PC-9 (cell line): ENCODE data around the gene XRCC5. TPM values are rescaled to one million over a fixed set of nuclear protein-coding genes. Genes with fewer than 3 reads are reported as not detected.

Experiments used
- BruUV-seq: library from RNA; stranded (reverse); fragments of 400-500 nt; replicated peaks from 2 replicates; lab custom pipeline; 2021; lab: Mats Ljungman, UMichigan
- CTCF ChIA-PET: fragments of 300-600 bp; sonication (Branson Sonifier 250); formaldehyde crosslinking; loops from one replicate; lab custom pipeline; 2022; ENCODE audit warnings: antibody characterized with exemption; lab: Charles Lee
- POLR2A ChIA-PET: fragments of 300-600 bp; sonication (Branson Sonifier 250); formaldehyde crosslinking; loops from one replicate; lab custom pipeline; 2022; ENCODE audit warnings: antibody characterized with exemption; ENCODE audit not compliant: unreplicated experiment; lab: Charles Lee
- DNase-seq, 2 experiments: peaks; one replicate each; pipeline versions ENCODE4 v3.0.0 to v3.0.0-alpha.2; 2015 to 2022; ENCODE audit warnings: mixed read lengths in 1 of 2
- H2AFZ ChIP-seq: fragments of 200-600 bp; sonication (generic); 2 replicates; pipeline ENCODE4 v1.8.1; 2017; ENCODE audit warnings: antibody characterized with exemption
- H3F3A ChIP-seq: fragments of 200-600 bp; sonication (generic); 2 replicates; pipeline ENCODE4 v1.8.1; 2017; ENCODE audit warnings: antibody characterized with exemption, mild to moderate bottlenecking, low read depth; ENCODE audit not compliant: insufficient read depth
- H3K27ac ChIP-seq: fragments of 200-600 bp; sonication (generic); 2 replicates; pipeline ENCODE4 v1.6.1; 2016; ENCODE audit warnings: mixed run types
- H3K27me3 ChIP-seq: fragments of 200-600 bp; sonication (generic); 2 replicates; pipeline ENCODE4 v1.6.1; 2016; ENCODE audit warnings: low read depth, mixed run types; ENCODE audit not compliant: insufficient read depth
- H3K36me3 ChIP-seq: fragments of 200-600 bp; sonication (generic); 2 replicates; pipeline ENCODE4 v1.6.1; 2016; ENCODE audit warnings: low read depth, mixed run types
- H3K4me1 ChIP-seq: fragments of 200-600 bp; sonication (generic); replicated peaks from 2 replicates; pipeline ENCODE4 v1.6.1; 2016; ENCODE audit warnings: mixed run types; ENCODE audit not compliant: insufficient read depth
- H3K4me2 ChIP-seq: fragments of 200-600 bp; sonication (generic); 2 replicates; pipeline ENCODE4 v1.6.1; 2017; ENCODE audit warnings: mixed run types
- H3K4me3 ChIP-seq: fragments of 200-600 bp; sonication (generic); 2 replicates; pipeline ENCODE4 v1.6.1; 2016; ENCODE audit warnings: mixed run types
- H3K79me2 ChIP-seq: fragments of 200-600 bp; sonication (generic); 2 replicates; pipeline ENCODE4 v1.6.1; 2017; ENCODE audit warnings: low read depth, mixed run types
- H3K9me2 ChIP-seq: fragments of 200-600 bp; sonication (generic); 2 replicates; pipeline ENCODE4 v1.8.1; 2017; ENCODE audit warnings: mild to moderate bottlenecking; ENCODE audit not compliant: insufficient read depth
- H3K9me3 ChIP-seq: fragments of 200-600 bp; sonication (generic); 2 replicates; pipeline ENCODE4 v1.8.1; 2016; ENCODE audit warnings: low read depth; ENCODE audit not compliant: insufficient read depth
- H4K20me1 ChIP-seq: fragments of 200-600 bp; sonication (generic); 2 replicates; pipeline ENCODE4 v1.8.1; 2017; ENCODE audit not compliant: insufficient read depth
- CTCF ChIP-seq: fragments of 200-600 bp; sonication (generic); conservative IDR thresholded peaks from 2 replicates; pipeline ENCODE4 v1.6.1; 2017; ENCODE audit warnings: mixed run types, antibody characterized with exemption, mild to moderate bottlenecking, moderate library complexity
- EZH2 ChIP-seq: fragments of 200-600 bp; sonication (generic); IDR thresholded peaks from 2 replicates; pipeline ENCODE4 v1.8.0; 2017; ENCODE audit warnings: antibody characterized with exemption, low read depth
- intact Hi-C: fragments of 100-400 bp; cut with micrococcal nuclease; formaldehyde crosslinking; loops from one replicate; pipeline ENCODE4 v1.10.0; 2022; ENCODE audit not compliant: unreplicated experiment
- total RNA-seq: library from RNA; stranded (reverse); gene quantifications from 2 replicates; pipeline ENCODE4 v1.2.3, GENCODE V29; 2021

The XRCC5 gene
- total RNA-seq, 1 experiment from 2014 or later, result 275 TPM

GRCh38 chr2:216130346-216130971 is 21.3 kb downstream of the XRCC5 start:
- peaks cover 87% of the 10 kb centered on the region for H3K36me3 ChIP-seq
- peaks cover 3% of the 10 kb centered on the region for H3K79me2 ChIP-seq

GRCh38 chr2:216131175-216131926 is 22.2 kb downstream of the XRCC5 start:
- no peak for DNase-seq
- CTCF ChIA-PET, result interaction anchor here (0.5 kb wide), 1 partner anchor 36 kb away, joined by 7 read pairs; no protein-coding TSS in a partner anchor
- H3K4me1 ChIP-seq, result no peaks in the 10 kb centered on the region
- no peaks in the 10 kb centered on the region; the same call in 1 of the 2 replicates for H3F3A ChIP-seq
- no peak overlapping the region for H3K4me3 ChIP-seq
- no peak overlapping the region for H3K4me2 ChIP-seq
- TF ChIP-seq EZH2, result no peak
- no peak for TF ChIP-seq CTCF
- POLR2A ChIA-PET, result no interaction called here
- H4K20me1 ChIP-seq, result peaks cover 17% of the 10 kb centered on the region
- intact Hi-C loops, result no loop called here
- H3K36me3 ChIP-seq, result peaks cover 84% of the 10 kb centered on the region
- no peaks in the 10 kb centered on the region for H3K9me3 ChIP-seq
- H3K27ac ChIP-seq, result no peak overlapping the region
- H3K27me3 ChIP-seq, result no peaks in the 10 kb centered on the region
- no peaks in the 10 kb centered on the region for H3K9me2 ChIP-seq
- H2AFZ ChIP-seq, result no peak overlapping the region
- BruUV-seq, result no TSS peak
- peaks cover 3% of the 10 kb centered on the region for H3K79me2 ChIP-seq

More at GRCh38 chr2:216130346-216130971, 21.3 kb downstream of the XRCC5 start:
- no peak overlapping the region for H2AFZ ChIP-seq
- no peaks in the 10 kb centered on the region for H3K9me2 ChIP-seq
- H3F3A ChIP-seq, result peaks cover 5% of the 10 kb centered on the region; the same call in 1 of the 2 replicates
- intact Hi-C loops, result no loop called here
- no peak overlapping the region for H3K4me3 ChIP-seq
- POLR2A ChIA-PET, result no interaction called here
- TF ChIP-seq EZH2 (no peak), CTCF (no peak)
- CTCF ChIA-PET, result no interaction called here
- no peak overlapping the region for H3K27ac ChIP-seq
- no peak overlapping the region for H3K4me2 ChIP-seq
- peaks cover 17% of the 10 kb centered on the region for H4K20me1 ChIP-seq
- BruUV-seq, result no TSS peak
- no peaks in the 10 kb centered on the region for H3K9me3 ChIP-seq
- H3K4me1 ChIP-seq, result no peaks in the 10 kb centered on the region
- no peaks in the 10 kb centered on the region for H3K27me3 ChIP-seq
- DNase-seq, result no peak

- ChIA-PET POLR2A (no interaction called here), CTCF (interaction anchor here (0.6 kb wide), 1 partner anchor 271 kb away, joined by 4 read pairs; no protein-coding TSS in a partner anchor)
- Histone ChIP-seq H3K9me3 (no peaks in the 10 kb centered on the region), H4K20me1 (peaks cover 17% of the 10 kb centered on the region), H3K36me3 (peaks cover 85% of the 10 kb centered on the region), H2AFZ (no peak overlapping the region), H3K27me3 (no peaks in the 10 kb centered on the region), H3K9me2 (no peaks in the 10 kb centered on the region), H3K27ac (no peak overlapping the region), H3K4me2 (no peak overlapping the region), H3F3A (no peaks in the 10 kb centered on the region; the same call in 1 of the 2 replicates), H3K79me2 (no peaks in the 10 kb centered on the region; the same call in none of the 2 replicates), H3K4me1 (no peaks in the 10 kb centered on the region), H3K4me3 (no peak overlapping the region)
- TF ChIP-seq CTCF (no peak), EZH2 (no peak)
- no peak for DNase-seq
- BruUV-seq, result no TSS peak
- intact Hi-C loops, result no loop called here
Measured at GRCh38 chr2:216132585-216132984, 23.4 kb downstream of the XRCC5 start.
